Left ventricle myocardium inferior (tissue), 1 donor: ENCODE results near the gene CDC20B. TPM values are rescaled to one million over a fixed set of nuclear protein-coding genes. Genes with fewer than 3 reads are reported as not detected.

Experiments used
- DNase-seq: peaks from one replicate; pipeline ENCODE4 v3.0.0-alpha.2; 2020
- H3K27ac ChIP-seq: fragments of 200-600 bp; replicated peaks from 2 replicates; pipeline ENCODE4 v1.8.0; 2021
- H3K27me3 ChIP-seq: fragments of 200-600 bp; 2 replicates; pipeline ENCODE4 v1.8.0; 2021; ENCODE audit warnings: low read depth
- H3K36me3 ChIP-seq: fragments of 200-600 bp; 2 replicates; pipeline ENCODE4 v1.8.0; 2021
- H3K4me1 ChIP-seq: fragments of 200-600 bp; 2 replicates; pipeline ENCODE4 v1.8.0; 2021
- H3K4me3 ChIP-seq: fragments of 200-600 bp; 2 replicates; pipeline ENCODE4 v1.8.0; 2021; ENCODE audit warnings: mild to moderate bottlenecking, moderate library complexity
- H3K9me3 ChIP-seq: fragments of 200-600 bp; replicated peaks from 2 replicates; pipeline ENCODE4 v1.8.0; 2021
- intact Hi-C: fragments of 100-400 bp; cut with micrococcal nuclease; formaldehyde crosslinking; loops from one replicate; pipeline ENCODE4 v1.11.0; 2022
- total RNA-seq: library from RNA; stranded (reverse); fragmentation: NEBNext Ultra II Directional; extraction: Animal tissue kit (Norgen Biotek cat#: 25700); gene quantifications from one replicate; pipeline ENCODE4 v1.2.1, GENCODE V29; 2021
- TF ChIP-seq, protein P1 (sequence below): fragments of 200-600 bp; IDR thresholded peaks from 2 replicates; pipeline ENCODE4 v1.8.0; 2021; ENCODE audit warnings: antibody characterized with exemption, mild to moderate bottlenecking, borderline replicate concordance
- donor health status: DM: no; HTN: yes; CAD: no; lungs with severe emphysema.

The CDC20B gene
- total RNA-seq, 1 donor from 2014 or later = not detected

DNA sequence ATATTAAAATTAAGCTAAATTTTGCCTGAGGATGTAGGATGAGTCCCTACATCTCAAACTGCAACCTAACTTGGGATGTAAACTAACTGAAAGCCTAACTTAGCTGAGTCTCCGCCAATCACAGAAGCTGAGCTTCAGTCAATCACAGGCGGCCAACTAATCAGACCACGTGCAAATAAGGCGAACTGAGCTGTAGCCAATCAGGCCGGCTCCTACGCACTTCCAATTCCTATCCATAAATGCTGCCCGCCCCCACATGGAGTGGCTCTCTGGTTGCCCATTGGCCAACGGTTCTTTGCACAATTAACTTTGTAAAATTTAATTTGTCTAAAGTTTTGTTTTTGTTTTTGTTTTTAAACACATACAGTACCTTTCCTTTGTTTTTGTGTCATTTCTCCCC lies 26.9 kb downstream of the CDC20B start:
- Histone ChIP-seq H3K27me3 (peaks cover 75% of the 10 kb centered on the region), H3K27ac (no peak overlapping the region), H3K9me3 (no peaks in the 10 kb centered on the region), H3K36me3 (no peaks in the 10 kb centered on the region), H3K4me3 (no peak overlapping the region), H3K4me1 (peaks cover 5% of the 10 kb centered on the region)
- no peak for DNase-seq
- intact Hi-C loops = loop anchor here (5.0 to 10.0 kb wide), 2 partner anchors 201 to 239 kb away; no protein-coding TSS in a partner anchor
- TF ChIP-seq, protein P1, sequence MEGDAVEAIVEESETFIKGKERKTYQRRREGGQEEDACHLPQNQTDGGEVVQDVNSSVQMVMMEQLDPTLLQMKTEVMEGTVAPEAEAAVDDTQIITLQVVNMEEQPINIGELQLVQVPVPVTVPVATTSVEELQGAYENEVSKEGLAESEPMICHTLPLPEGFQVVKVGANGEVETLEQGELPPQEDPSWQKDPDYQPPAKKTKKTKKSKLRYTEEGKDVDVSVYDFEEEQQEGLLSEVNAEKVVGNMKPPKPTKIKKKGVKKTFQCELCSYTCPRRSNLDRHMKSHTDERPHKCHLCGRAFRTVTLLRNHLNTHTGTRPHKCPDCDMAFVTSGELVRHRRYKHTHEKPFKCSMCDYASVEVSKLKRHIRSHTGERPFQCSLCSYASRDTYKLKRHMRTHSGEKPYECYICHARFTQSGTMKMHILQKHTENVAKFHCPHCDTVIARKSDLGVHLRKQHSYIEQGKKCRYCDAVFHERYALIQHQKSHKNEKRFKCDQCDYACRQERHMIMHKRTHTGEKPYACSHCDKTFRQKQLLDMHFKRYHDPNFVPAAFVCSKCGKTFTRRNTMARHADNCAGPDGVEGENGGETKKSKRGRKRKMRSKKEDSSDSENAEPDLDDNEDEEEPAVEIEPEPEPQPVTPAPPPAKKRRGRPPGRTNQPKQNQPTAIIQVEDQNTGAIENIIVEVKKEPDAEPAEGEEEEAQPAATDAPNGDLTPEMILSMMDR = no peak

DNA sequence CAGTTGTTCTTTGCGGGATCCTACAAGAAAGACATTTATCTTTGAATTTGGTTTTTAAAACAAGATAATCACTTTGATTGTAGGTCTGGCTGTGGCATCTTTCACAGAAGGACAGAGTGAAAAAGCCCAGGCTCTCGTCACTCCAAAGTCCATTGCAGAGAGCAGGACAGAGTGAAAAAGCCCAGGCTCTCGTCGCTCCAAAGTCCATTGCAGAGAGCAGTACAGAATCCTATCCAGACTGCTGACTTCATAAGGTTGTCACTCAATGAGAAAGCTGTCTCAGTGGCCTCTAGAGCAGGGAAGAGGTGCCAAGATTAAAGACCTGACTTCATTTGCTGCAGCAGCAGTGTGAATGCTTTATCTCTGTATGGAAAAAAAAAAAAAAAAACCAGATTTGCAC lies 29.4 kb downstream of the CDC20B start:
- Histone ChIP-seq H3K9me3 (no peaks in the 10 kb centered on the region), H3K4me1 (peaks cover 5% of the 10 kb centered on the region)

DNA sequence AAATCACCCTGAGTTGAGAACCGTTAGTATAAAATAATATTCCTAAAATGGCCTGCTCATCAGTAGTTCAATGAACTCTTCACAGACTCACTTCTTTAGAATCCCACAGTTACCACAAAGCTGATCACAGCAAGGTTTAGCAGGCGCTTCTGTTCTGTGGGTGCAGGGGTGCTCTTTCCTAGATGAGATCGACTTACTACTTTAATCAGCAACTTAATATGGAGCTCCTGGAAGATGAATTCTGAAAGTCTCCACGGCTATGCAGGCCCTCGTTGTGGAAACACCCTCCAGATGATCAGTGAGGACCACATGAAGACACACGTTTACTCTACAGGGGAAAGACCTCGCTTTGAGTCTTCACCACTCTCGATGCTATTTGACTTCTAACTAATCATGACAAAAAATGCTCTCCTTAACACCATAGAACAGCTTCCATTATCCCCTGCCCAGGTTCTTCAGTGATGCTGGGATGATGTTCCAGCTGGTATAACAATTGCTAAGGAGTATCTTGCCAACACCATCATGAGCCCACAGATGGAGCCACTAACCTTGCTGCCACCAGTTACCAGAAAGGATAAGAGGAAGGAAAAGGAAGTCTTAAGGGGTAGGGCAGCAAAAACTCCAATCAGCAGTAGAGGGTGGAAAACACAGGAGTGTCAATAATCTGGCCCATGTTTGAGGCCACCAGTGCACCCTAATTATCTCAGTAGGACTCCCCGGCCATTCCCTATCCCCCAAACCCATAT lies 30.9 kb downstream of the CDC20B start:
- no peak overlapping the region for H3K27ac ChIP-seq
- peaks cover 5% of the 10 kb centered on the region for H3K4me1 ChIP-seq
- H3K27me3 ChIP-seq = peaks cover 69% of the 10 kb centered on the region
- H3K9me3 ChIP-seq = no peaks in the 10 kb centered on the region
- no peaks in the 10 kb centered on the region for H3K36me3 ChIP-seq
- DNase-seq = no peak
- intact Hi-C loops = loop anchor here (10.0 kb wide), 1 partner anchor 197 kb away; no protein-coding TSS in a partner anchor
- TF ChIP-seq, protein P1 = no peak
- H3K4me3 ChIP-seq = no peak overlapping the region

More for the DNA sequence above, 29.4 kb downstream of the CDC20B start:
- H3K4me3 ChIP-seq = no peak overlapping the region
- TF ChIP-seq, protein P1 = no peak
- H3K36me3 ChIP-seq = no peaks in the 10 kb centered on the region
- DNase-seq = no peak
- intact Hi-C loops = loop anchor here (10.0 kb wide), 1 partner anchor 199 kb away; no protein-coding TSS in a partner anchor
- no peak overlapping the region for H3K27ac ChIP-seq
- peaks cover 63% of the 10 kb centered on the region for H3K27me3 ChIP-seq

DNA sequence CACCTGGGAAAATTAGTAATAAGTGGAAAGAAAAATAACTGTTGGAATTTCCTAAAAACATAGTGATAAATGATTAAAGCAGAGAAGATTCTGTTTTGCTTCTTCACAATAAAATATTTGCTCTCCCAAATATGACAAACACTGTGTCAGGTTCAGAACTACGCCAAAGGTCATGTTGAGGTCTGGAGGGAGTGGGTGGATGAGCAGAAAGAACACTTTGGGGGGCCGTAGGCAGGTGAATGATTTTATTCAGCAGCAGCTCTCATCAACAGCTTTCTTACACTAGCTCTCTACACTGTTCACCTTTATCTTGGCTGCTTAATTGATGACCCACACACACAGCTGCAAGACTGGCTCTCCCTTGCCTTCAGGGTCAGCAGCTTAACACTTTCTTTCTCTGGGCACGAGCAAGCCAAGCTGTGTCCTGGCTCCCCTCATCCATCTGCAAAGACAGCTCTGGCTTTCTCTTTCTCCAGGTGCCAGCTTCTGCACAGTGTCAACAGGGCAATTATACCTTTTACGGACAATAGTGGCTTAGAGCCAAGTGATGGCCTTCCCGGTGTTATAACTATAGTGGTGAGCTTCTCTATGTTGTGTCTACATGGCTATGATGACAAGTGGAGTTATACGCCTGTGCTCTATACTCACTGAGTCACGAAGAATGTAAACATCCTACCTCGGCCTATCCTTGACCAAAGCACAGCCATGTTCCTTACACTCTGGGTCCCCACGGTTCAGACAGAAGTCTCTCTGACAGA lies 31.9 kb downstream of the CDC20B start:
- intact Hi-C loops = loop anchor here (10.0 kb wide), 1 partner anchor 196 kb away; no protein-coding TSS in a partner anchor
- H3K4me3 ChIP-seq = no peak overlapping the region
- TF ChIP-seq, protein P1 = no peak
- no peaks in the 10 kb centered on the region for H3K4me1 ChIP-seq
- H3K27me3 ChIP-seq = peaks cover 74% of the 10 kb centered on the region
- no peaks in the 10 kb centered on the region for H3K36me3 ChIP-seq
- DNase-seq = no peak
- no peaks in the 10 kb centered on the region for H3K9me3 ChIP-seq
- H3K27ac ChIP-seq = no peak overlapping the region

DNA sequence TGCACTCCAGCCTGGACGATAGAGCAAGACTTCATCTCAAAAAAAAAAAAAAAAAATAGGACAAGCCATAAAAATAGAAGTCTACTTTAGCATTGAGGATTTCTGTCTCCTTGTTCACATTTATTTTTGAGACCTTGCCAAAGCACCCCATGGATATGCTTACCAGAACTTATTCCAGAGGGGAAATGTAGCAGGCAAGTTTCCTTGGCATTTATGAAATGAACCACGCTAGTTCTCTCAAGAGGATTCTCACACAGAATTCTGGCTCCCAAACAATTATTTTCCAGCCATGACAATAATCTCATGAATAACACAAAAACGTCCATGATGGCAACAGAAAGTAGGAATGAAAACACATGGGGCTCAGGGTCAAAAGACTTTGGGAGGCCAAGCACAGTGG lies 36.5 kb downstream of the CDC20B start:
- intact Hi-C loops = no loop called here
- H3K4me3 ChIP-seq = no peak overlapping the region
- no peak for DNase-seq
- H3K27ac ChIP-seq = no peak overlapping the region
- H3K27me3 ChIP-seq = peaks cover 66% of the 10 kb centered on the region
- no peaks in the 10 kb centered on the region for H3K9me3 ChIP-seq
- TF ChIP-seq, protein P1 = no peak
- H3K36me3 ChIP-seq = no peaks in the 10 kb centered on the region
- no peaks in the 10 kb centered on the region for H3K4me1 ChIP-seq
